IMR-90 (cell line): ENCODE measurements around the gene ESRRG. TPM values are rescaled to one million over a fixed set of nuclear protein-coding genes. Genes with fewer than 3 reads are reported as not detected.

Source experiments
- ATAC-seq: fragments of 200-7000 bp; cut with Tn5 transposase; 2 replicates; pipeline ENCODE4 v1.9.1; 2020; ENCODE audit warnings: low read depth, mild to moderate bottlenecking, moderate library complexity
- BruUV-seq: library from RNA; stranded (reverse); fragments of 400-500 nt; replicated peaks from 2 replicates; lab custom pipeline; 2021; lab: Mats Ljungman, UMichigan
- CTCF ChIA-PET: fragments of 300-600 bp; formaldehyde crosslinking; extraction: SDS; loops from one replicate; lab custom pipeline; 2021; ENCODE audit warnings: antibody characterized with exemption; lab: Yijun Ruan, JAX
- POLR2A ChIA-PET: fragments of 300-600 bp; sonication (Branson Sonifier 250); formaldehyde crosslinking; loops from one replicate; lab custom pipeline; 2022; ENCODE audit warnings: antibody characterized with exemption; ENCODE audit not compliant: unreplicated experiment; lab: Charles Lee
- DNase-seq: peaks from one replicate; pipeline ENCODE4 v3.0.0; 2013
- H2AFZ ChIP-seq: replicated peaks from 2 replicates; pipeline ENCODE3; 2013; ENCODE audit warnings: low read length, mild to moderate bottlenecking; ENCODE audit not compliant: poor library complexity
- H2AK5ac ChIP-seq: 2 replicates; pipeline ENCODE4 v1.6.1; 2013; ENCODE audit warnings: low read depth, low read length, inconsistent platforms
- H2AK9ac ChIP-seq: replicated peaks from 2 replicates; pipeline ENCODE3; 2013; ENCODE audit warnings: mild to moderate bottlenecking, low read depth, low read length, moderate library complexity; ENCODE audit not compliant: poor library complexity
- H2BK120ac ChIP-seq: 2 replicates; pipeline ENCODE4 v1.6.1; 2013; ENCODE audit warnings: low read depth, low read length, inconsistent platforms
- H2BK15ac ChIP-seq: 3 replicates; pipeline ENCODE4 v1.6.1; 2013; ENCODE audit warnings: low read depth, low read length, inconsistent platforms
- H2BK20ac ChIP-seq: 2 replicates; pipeline ENCODE4 v1.6.1; 2013; ENCODE audit warnings: low read depth, mild to moderate bottlenecking, inconsistent platforms, low read length, moderate library complexity
- H2BK5ac ChIP-seq: 2 replicates; pipeline ENCODE4 v1.6.1; 2013; ENCODE audit warnings: mild to moderate bottlenecking, low read depth, low read length, inconsistent platforms; ENCODE audit not compliant: poor library complexity, severe bottlenecking
- H3K14ac ChIP-seq: replicated peaks from 2 replicates; pipeline ENCODE4 v1.6.1; 2013; ENCODE audit warnings: low read depth, low read length, inconsistent platforms
- H3K18ac ChIP-seq: 2 replicates; pipeline ENCODE4 v1.6.1; 2013; ENCODE audit warnings: low read depth, low read length, control low read depth
- H3K23ac ChIP-seq: 2 replicates; pipeline ENCODE4 v1.6.1; 2013; ENCODE audit warnings: low read depth, low read length, inconsistent platforms
- H3K27ac ChIP-seq: 2 replicates; pipeline ENCODE4 v1.5.1; 2013; ENCODE audit warnings: mild to moderate bottlenecking, control low read depth, low read length; ENCODE audit not compliant: insufficient read depth
- H3K27me3 ChIP-seq: 2 replicates; pipeline ENCODE4 v1.6.1; 2013; ENCODE audit warnings: low read length; ENCODE audit not compliant: control insufficient read depth, insufficient read depth
- H3K36me3 ChIP-seq: 2 replicates; pipeline ENCODE4 v1.6.1; 2013; ENCODE audit warnings: low read length, mixed read lengths; ENCODE audit not compliant: control insufficient read depth, insufficient read depth
- H3K4ac ChIP-seq: 2 replicates; pipeline ENCODE4 v1.6.1; 2013; ENCODE audit warnings: low read depth, low read length, inconsistent platforms
- H3K4me1 ChIP-seq: 2 replicates; pipeline ENCODE4 v1.6.1; 2013; ENCODE audit warnings: low read length, mixed read lengths; ENCODE audit not compliant: control insufficient read depth, insufficient read depth
- H3K4me2 ChIP-seq: 2 replicates; pipeline ENCODE4 v1.6.1; 2013; ENCODE audit warnings: low read depth, mild to moderate bottlenecking, control low read depth, low read length, moderate library complexity
- H3K4me3 ChIP-seq: 2 replicates; pipeline ENCODE4 v1.5.1; 2013; ENCODE audit warnings: low read depth, mild to moderate bottlenecking, control low read depth, low read length, moderate library complexity; ENCODE audit not compliant: insufficient read depth
- H3K56ac ChIP-seq: 2 replicates; pipeline ENCODE4 v1.6.1; 2013; ENCODE audit warnings: low read length, inconsistent platforms; ENCODE audit not compliant: insufficient read depth; ENCODE audit errors: extremely low read depth
- H3K79me1 ChIP-seq, 2 experiments: 2 replicates each; pipeline ENCODE4 v1.6.1; 2013; ENCODE audit warnings: low read length in 2 of 2, inconsistent platforms in 1 of 2, low read depth in 1 of 2
- H3K9ac ChIP-seq: 2 replicates; pipeline ENCODE4 v1.6.1; 2013; ENCODE audit warnings: low read depth, low read length, control low read depth
- H3K9me1 ChIP-seq: 2 replicates; pipeline ENCODE4 v1.6.1; 2013; ENCODE audit warnings: low read length, inconsistent platforms; ENCODE audit not compliant: insufficient read depth
- H3K9me3 ChIP-seq: 2 replicates; pipeline ENCODE4 v1.6.1; 2013; ENCODE audit warnings: low read length; ENCODE audit not compliant: control insufficient read depth, insufficient read depth
- H4K20me1 ChIP-seq: 2 replicates; pipeline ENCODE4 v1.6.1; 2013; ENCODE audit warnings: low read length, inconsistent platforms; ENCODE audit not compliant: insufficient read depth
- H4K5ac ChIP-seq: 2 replicates; pipeline ENCODE4 v1.6.1; 2013; ENCODE audit warnings: mild to moderate bottlenecking, low read depth, low read length, control low read depth
- H4K8ac ChIP-seq, 2 experiments: 2 replicates each; pipeline ENCODE4 v1.6.1; 2013; ENCODE audit warnings: low read depth in 2 of 2, low read length in 2 of 2, control low read depth in 1 of 2, inconsistent platforms in 1 of 2
- H4K91ac ChIP-seq: 2 replicates; pipeline ENCODE4 v1.6.1; 2013; ENCODE audit warnings: low read depth, low read length, inconsistent platforms; ENCODE audit not compliant: insufficient read depth
- BHLHE40 ChIP-seq: fragments of 150-350 bp; IDR thresholded peaks from 2 replicates; pipeline ENCODE4 v1.6.1; 2016; ENCODE audit warnings: mild to moderate bottlenecking, low read depth, low read length
- CEBPB ChIP-seq: IDR thresholded peaks from 2 replicates; pipeline ENCODE4 v1.6.1; 2012; ENCODE audit warnings: low read depth, low read length, improper control_type of control experiment
- ELK1 ChIP-seq: fragments of 150-350 bp; IDR thresholded peaks from 2 replicates; pipeline ENCODE4 v1.6.1; 2016; ENCODE audit warnings: low read depth, mild to moderate bottlenecking, low read length, moderate library complexity, borderline replicate concordance
- FOS ChIP-seq: fragments of 150-350 bp; IDR thresholded peaks from 2 replicates; pipeline ENCODE4 v1.6.1; 2016; ENCODE audit warnings: low read depth, low read length
- MAFK ChIP-seq: IDR thresholded peaks from 2 replicates; pipeline ENCODE4 v1.6.1; 2012; ENCODE audit warnings: low read depth, low read length, improper control_type of control experiment
- MAZ ChIP-seq: IDR thresholded peaks from 2 replicates; pipeline ENCODE4 v1.6.1; 2012; ENCODE audit warnings: low read depth, mild to moderate bottlenecking, low read length, improper control_type of control experiment, moderate library complexity, borderline replicate concordance
- NFE2L2 ChIP-seq: fragments of 150-350 bp; IDR thresholded peaks from 2 replicates; pipeline ENCODE4 v1.6.1; 2016; ENCODE audit warnings: low read depth, mild to moderate bottlenecking, low read length
- POLR2A ChIP-seq: IDR thresholded peaks from 2 replicates; pipeline ENCODE4 v1.6.1; 2012; ENCODE audit warnings: mild to moderate bottlenecking, low read depth, low read length
- RAD21 ChIP-seq: IDR thresholded peaks from 2 replicates; pipeline ENCODE4 v1.6.1; 2012; ENCODE audit warnings: low read length, improper control_type of control experiment
- RCOR1 ChIP-seq: IDR thresholded peaks from 2 replicates; pipeline ENCODE4 v1.6.1; 2012; ENCODE audit warnings: mild to moderate bottlenecking, low read length, improper control_type of control experiment; ENCODE audit not compliant: insufficient replicate concordance
- RFX5 ChIP-seq: IDR thresholded peaks from 2 replicates; pipeline ENCODE4 v1.8.0; 2012; ENCODE audit warnings: low read depth, mild to moderate bottlenecking, low read length, moderate library complexity
- SMC3 ChIP-seq: fragments of 150-350 bp; IDR thresholded peaks from 2 replicates; pipeline ENCODE4 v1.6.1; 2016; ENCODE audit warnings: low read depth, mild to moderate bottlenecking, antibody characterized with exemption, low read length, moderate library complexity
- USF2 ChIP-seq: fragments of 150-350 bp; IDR thresholded peaks from 2 replicates; pipeline ENCODE4 v1.6.1; 2017; ENCODE audit warnings: mild to moderate bottlenecking, antibody characterized with exemption, low read length, low read depth
- WGBS, 2 experiments: methylation state at CpG; one replicate each; pipeline versions ENCODE4 v1.1.5 to v1.1.7; 2013; ENCODE audit warnings: missing lambda C conversion rate in 2 of 2; ENCODE audit not compliant: insufficient read length in 1 of 2; ENCODE audit errors: extremely low coverage in 2 of 2; 5-methylcytosine and 5-hydroxymethylcytosine counted together
- dilution Hi-C: fragments of 300-500 bp; cut with HindIII; formaldehyde crosslinking; loops from one replicate; pipeline ENCODE4 v1.14.3; 2018; ENCODE audit warnings: low sequenced_read_pairs; ENCODE audit not compliant: unreplicated experiment
- in situ Hi-C: fragments of 300-500 bp; cut with MboI; formaldehyde crosslinking; loops from 3 replicates; pipeline ENCODE4 v1.14.3; 2019; ENCODE audit warnings: low sequenced_read_pairs, inconsistent platforms, mixed read lengths
- intact Hi-C: fragments of 100-400 bp; cut with micrococcal nuclease; formaldehyde crosslinking; loops from 2 replicates; pipeline ENCODE4 v1.10.0; 2022
- polyA plus RNA-seq, 3 experiments: library from polyadenylated mRNA; depleted of rRNA; stranded (reverse); fragments of >200 nt; gene quantifications; 2 replicates each; pipeline ENCODE4 v1.2.3, GENCODE V29; 2012; ENCODE audit warnings: low replicate concordance in 1 of 3
- total RNA-seq: library from RNA; depleted of rRNA; stranded (reverse); fragments of >200 nt; gene quantifications from 2 replicates; pipeline ENCODE4 v1.2.3, GENCODE V29; 2012

ESRRG gene
- total and polyA plus RNA-seq, 2 of the 4 experiments (the other 2 are of a cell fraction) = 0.17 to 0.54 TPM

GRCh38 chr1:216710055-216710454 lies 13.2 kb downstream of the ESRRG start:
- Histone ChIP-seq H4K91ac (no peak overlapping the region), H3K9me3 (no peaks in the 10 kb centered on the region), H2AK9ac (no peak overlapping the region), H3K56ac (no peak overlapping the region), H3K27me3 (no peaks in the 10 kb centered on the region; the same call in 1 of the 2 replicates), H4K5ac (no peak overlapping the region), H3K18ac (no peak overlapping the region), H2BK120ac (no peak overlapping the region), H3K27ac (no peak overlapping the region), H2AFZ (no peak overlapping the region), H3K4ac (no peak overlapping the region), H3K79me1 (no peaks in the 10 kb centered on the region), H2BK15ac (no peak overlapping the region), H4K8ac (no peak overlapping the region), H3K9me1 (peaks cover 3% of the 10 kb centered on the region), H3K4me1 (peaks cover 4% of the 10 kb centered on the region; the same call in 1 of the 2 replicates), H2BK5ac (no peak overlapping the region), H3K14ac (no peak overlapping the region), H3K9ac (no peak overlapping the region), H3K4me3 (no peak overlapping the region), H4K20me1 (no peaks in the 10 kb centered on the region), H3K36me3 (no peaks in the 10 kb centered on the region), H3K23ac (no peak overlapping the region), H2BK20ac (no peak overlapping the region), H2AK5ac (no peak overlapping the region), H3K4me2 (no peak overlapping the region)
- dilution Hi-C loops = no loop called here
- intact Hi-C loops = no loop called here
- WGBS, 2 experiments = 0% methylated on average over 1 of the region's 5 CpGs; no CpG with 5 or more reads in 1 of the 2 experiments
- ChIA-PET CTCF (interaction anchor here (0.6 to 0.8 kb wide), 2 partner anchors 10 to 208 kb away, joined by 3 to 4 read pairs; no protein-coding TSS in a partner anchor), POLR2A (no interaction called here)
- ATAC-seq (no peak), DNase-seq (no peak)
- TF ChIP-seq FOS (no peak), POLR2A (no peak), RFX5 (no peak), NFE2L2 (no peak), USF2 (no peak), RAD21 (no peak), SMC3 (no peak), MAZ (no peak), CEBPB (no peak), ELK1 (no peak), MAFK (no peak), RCOR1 (no peak), BHLHE40 (no peak)
- no TSS peak for BruUV-seq
- in situ Hi-C loops = no loop called here
